Caki2 (cell line): Measurements from ENCODE around the gene TTBK2. TPM values are rescaled to one million over a fixed set of nuclear protein-coding genes. Genes with fewer than 3 reads are reported as not detected.
"Not testable (repeated sequence)": the region's sequence is repeated elsewhere in the genome, so short reads cannot be mapped to it uniquely, and the experiment has no call there.

Experiments
- DNase-seq: peaks from one replicate; pipeline ENCODE4 v3.0.0-alpha.2; 2015; ENCODE audit warnings: low read depth
- in situ Hi-C: cut with HindIII; loops from 2 replicates; pipeline ENCODE4 v1.10.0; 2016; ENCODE audit warnings: low sequenced_read_pairs, low pct_unique_long_range_greater_than_20kb, mixed read lengths
- total RNA-seq: library from RNA; depleted of rRNA; stranded (reverse); fragments of >200 nt; shearing (Covaris generic); gene quantifications from 2 replicates; pipeline ENCODE4 v1.2.3, GENCODE V29; 2014; ENCODE audit warnings: low replicate concordance

Gene TTBK2
- total RNA-seq, 1 experiment from 2014 or later: 7.4 TPM

DNA sequence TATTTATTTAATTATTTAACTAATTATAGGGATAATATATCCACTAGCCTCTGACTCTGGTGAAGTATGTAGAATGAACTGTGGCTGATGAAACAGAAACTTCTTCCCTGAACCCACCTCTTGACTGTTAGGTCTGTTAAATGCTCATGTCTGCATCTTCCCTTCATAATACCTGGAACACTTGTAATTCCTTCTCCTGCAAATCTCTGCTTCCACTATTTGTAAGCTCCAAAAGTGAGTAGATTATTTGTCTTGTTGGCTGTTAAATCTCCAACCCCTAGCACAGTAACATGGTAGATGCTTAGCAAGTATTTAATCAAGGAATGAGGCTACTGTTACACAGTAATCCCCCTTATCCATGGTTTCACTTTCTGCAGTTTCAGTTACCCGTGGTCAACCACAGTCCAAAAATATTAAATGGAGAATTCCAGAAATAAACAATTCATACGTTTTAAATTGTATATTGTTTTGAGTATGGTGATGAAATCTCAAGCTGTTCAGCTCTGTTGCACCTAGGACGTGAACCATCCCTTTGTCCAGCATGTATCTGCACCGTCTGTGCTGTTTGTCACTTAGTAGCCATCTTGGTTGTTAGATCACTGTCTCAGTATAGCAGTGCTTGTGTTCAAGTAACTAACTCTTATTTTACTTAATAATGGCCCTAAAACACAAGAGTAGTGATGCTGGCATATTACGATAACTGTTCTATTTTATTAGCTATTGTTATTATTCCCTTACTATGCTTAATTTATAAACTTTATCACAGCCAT, 5.7 kb downstream of the TTBK2 start:
- in situ Hi-C loops: no loop called here
- peak; percentile 26 for DNase-seq

DNA sequence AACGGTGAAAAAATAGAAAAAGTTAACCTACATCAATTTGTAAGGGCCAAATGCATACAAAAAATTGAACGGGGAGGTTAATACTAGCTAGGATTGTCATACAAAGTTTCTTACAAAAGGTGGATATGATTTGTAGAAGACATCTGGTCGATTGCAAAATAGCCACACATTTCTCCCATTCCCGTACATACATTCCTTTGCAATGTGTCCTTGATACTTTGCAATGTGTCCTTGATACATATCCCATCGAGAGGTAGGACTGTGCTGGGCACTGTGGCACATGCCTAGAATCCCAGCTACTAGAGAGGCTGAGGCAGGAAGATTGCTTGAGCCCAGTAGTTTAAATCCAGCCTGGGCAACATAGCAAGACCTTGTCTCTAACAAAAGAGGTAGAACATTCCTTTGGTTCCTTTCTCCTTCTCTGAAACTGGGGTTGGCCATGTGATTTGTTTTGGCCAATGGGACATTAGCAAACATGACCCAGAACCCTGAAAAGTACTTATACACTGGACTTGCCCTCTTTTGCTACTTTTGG, 9.5 kb downstream of the TTBK2 start:
- in situ Hi-C loops: no loop called here

GRCh38 chr15:42908538-42908937, 12.0 kb downstream of the TTBK2 start:
- in situ Hi-C loops: no loop called here
- no peak for DNase-seq

More for the DNA sequence above, 9.5 kb downstream of the TTBK2 start:
- DNase-seq: no peak

- in situ Hi-C loops: no loop called here
- no peak for DNase-seq
Measured at GRCh38 chr15:42903388-42904324, 16.9 kb downstream of the TTBK2 start.

- in situ Hi-C loops, DNase-seq: not testable (repeated sequence)
Measured at GRCh38 chr15:42893911-42894310, 26.7 kb downstream of the TTBK2 start.

GRCh38 chr15:42891569-42891968, 29.0 kb downstream of the TTBK2 start:
- DNase-seq: peak; percentile 60
- in situ Hi-C loops: no loop called here

DNA sequence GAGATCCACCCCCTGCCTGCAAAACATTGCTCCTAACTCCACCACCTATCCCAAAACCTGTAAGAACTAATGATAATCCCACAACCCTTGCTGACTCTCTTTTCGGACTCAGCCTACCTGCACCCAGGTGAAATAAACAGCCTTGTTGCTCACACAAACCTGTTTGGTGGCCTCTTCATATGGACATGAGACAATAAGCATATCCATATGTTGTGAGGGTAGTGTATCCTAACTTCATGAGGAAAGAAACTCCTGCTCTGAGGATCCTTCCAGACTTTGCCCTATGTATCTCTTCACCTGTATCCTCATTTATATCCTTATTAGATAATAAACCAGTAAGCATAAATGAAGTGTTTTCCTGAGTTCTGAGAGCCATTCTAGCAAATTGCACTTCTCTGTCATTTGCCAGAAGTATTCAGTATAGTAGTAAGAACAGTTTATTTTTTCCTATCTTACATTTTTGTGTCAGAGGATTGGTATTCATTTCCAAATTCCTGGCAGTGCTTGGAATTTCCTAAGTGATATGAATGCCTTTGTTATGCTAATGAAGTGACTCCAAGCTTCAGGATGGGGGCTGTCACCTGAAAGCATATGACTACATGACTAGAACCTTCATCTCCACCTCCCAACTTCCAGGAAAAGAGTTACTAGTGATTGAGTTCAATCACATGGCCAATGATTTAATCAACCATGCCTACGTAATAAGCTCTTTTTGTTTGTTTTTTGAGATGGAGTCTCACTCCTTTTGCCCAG, 30.2 kb downstream of the TTBK2 start:
- in situ Hi-C loops: no loop called here
- DNase-seq: peak; percentile 88

DNA sequence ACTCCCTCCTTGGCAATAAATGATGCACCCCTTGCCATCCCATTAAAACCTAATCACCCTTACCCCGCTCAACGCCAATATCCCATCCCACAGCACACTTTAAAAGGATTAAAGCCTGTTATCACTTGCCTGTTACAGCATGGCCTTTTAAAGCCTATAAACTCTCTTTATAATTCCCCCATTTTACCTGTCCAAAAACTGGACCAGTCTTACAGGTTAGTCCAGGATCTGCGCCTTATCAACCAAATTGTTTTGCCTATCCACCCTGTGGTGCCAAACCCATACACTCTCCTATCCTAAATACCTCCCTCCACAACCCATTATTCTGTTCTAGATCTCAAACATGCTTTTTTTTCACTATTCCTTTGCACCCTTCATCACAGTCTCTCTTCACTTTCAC, 33.2 kb downstream of the TTBK2 start:
- DNase-seq, in situ Hi-C loops: not testable (repeated sequence)

DNA sequence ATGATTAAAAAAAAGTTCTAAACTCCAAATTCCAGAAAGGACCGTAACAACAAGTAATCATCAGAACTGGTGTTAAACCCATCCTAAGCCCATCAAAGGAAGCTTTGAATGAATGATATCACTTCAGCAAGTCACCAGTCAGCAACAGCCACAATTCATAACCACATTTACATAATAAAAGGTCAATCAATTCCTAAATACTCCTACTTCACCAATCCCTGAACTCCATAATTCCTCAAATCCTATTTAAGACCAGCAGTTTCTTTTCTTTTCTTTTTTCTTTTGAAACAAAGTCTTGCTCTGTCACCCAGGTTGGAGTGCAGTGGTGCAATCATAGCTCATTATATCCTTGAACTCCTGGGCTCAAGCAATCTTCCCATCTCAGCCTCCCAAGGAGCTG, 40.5 kb downstream of the TTBK2 start:
- DNase-seq: no peak
- in situ Hi-C loops: no loop called here

- in situ Hi-C loops: no loop called here
Measured at GRCh38 chr15:42879443-42879842, 41.1 kb downstream of the TTBK2 start.

DNA sequence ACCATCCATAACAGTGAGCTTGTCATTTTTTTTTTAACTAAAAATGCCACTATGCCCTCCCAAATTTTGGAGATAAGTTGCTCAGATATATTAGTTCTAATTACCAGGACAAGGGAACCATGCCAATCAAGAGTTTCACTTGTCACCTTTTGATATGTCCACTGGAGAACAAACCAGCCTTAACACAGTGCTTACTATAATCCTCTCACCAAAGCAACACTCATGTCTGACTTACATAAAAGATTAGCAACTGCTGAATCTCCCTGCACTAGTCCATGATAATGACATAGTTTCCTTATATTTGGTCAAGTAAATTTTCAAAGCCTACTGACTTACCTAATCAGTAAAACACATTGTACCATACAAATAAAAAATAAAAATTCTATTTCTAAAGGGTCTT, 44.4 kb downstream of the TTBK2 start:
- no peak for DNase-seq
- in situ Hi-C loops: no loop called here

More at GRCh38 chr15:42879443-42879842, 41.1 kb downstream of the TTBK2 start:
- no peak for DNase-seq

GRCh38 chr15:42868683-42869082, 51.9 kb downstream of the TTBK2 start:
- no peak for DNase-seq
- in situ Hi-C loops: no loop called here

GRCh38 chr15:42863572-42864239, 56.9 kb downstream of the TTBK2 start:
- in situ Hi-C loops: no loop called here
- DNase-seq: no peak

DNA sequence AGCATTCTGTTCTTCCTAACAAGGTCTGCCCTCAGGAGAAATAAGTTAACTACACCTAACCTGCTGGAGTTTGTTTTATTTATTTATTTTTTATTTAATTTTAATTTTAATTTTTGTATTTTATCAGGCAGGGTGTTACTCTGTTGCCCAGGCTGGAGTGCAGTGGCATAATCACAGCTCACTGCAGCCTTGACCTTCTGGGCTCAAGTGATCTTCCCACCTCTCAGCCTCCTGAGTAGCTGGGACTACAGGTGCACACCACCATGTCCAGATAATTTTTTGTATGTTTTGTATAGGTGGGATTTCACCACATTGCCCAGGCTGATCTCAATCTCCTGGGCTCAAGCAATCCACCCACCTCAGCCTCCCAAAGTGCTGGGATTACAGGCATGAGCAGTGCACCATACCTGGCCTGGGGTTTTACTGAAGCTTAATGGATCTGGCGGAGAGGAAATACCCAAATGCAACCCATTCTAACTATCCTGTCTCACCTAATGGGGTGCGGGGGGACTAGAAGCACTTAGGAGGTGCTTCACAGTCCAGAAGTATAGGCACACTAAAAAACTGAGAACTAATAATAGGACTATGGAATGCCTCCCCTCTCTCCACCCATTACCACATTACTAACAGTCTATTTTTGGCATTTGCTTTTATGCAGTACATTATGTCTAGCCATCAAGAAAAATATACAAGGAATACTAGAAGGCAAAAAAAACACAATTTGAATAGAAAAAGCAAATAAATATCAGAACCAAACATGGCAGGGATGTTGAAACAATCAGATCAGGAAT, 61.4 kb downstream of the TTBK2 start:
- no peak for DNase-seq
- in situ Hi-C loops: no loop called here

DNA sequence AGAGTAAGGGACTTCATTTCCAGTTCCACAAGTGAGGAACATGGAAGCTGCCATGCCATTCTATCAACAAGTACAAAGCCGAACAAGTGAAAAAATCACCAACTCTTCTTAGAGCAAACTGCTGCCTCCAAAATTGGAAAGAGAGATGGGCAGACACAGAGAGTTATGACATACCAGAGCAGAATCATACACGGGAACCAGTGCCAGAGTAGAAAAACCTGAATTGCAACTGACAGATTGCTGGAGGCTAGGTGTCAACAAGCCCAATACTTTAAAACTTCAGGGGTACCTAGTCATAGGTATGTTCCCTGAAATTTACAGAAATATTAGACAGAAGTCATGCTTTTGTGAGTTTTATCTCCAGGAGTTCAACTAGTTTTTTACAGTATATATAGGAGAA, 62.0 kb downstream of the TTBK2 start:
- DNase-seq: no peak
- in situ Hi-C loops: no loop called here

DNA sequence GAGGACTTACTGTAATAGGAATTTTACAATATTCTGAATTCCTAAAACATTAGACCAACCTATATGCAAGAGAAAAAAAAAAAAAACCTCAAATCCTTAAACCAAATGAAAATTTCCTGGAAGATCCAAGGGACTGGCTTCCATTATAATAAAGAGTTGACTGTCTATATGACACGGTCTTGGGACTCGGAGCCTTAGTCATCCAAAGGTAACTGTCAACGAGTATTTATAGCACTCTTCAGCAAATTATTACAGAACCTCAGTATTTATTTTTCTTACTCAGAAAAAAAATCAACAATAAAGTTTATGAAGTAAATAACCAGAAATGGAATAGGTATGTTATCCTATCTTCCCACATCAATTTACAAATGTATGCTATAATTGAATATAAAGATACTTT, 66.0 kb downstream of the TTBK2 start:
- in situ Hi-C loops: no loop called here
- no peak for DNase-seq

DNA sequence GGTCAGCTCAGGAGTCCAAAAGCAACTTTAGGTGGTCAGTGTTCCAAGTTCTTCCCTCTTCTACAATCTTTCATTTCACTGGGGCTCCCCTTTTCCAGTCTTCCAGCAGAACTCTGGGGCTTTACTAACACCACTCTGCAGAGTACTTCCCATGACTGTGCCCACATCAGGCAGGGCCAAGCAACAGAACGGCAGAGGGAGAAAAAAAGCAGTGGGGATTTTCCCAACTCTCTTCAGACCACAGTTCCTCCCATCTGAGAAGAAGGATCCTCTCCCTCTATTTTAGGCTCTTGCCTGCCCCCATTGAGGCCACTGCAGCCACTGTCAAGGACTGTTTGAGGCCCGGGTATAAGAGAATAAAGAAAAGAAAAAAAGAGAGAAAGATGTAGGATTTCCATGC, 70.7 kb downstream of the TTBK2 start:
- in situ Hi-C loops: no loop called here
- no peak for DNase-seq
